ENCODE data around the gene SOCS2. TPM values are rescaled to one million over a fixed set of nuclear protein-coding genes. Genes with fewer than 3 reads are reported as not detected.
"Not testable (repeated sequence)": the region's sequence is repeated elsewhere in the genome, so short reads cannot be mapped to it uniquely, and the experiment has no call there.

SOCS2 gene
- polyA plus RNA-seq, 6 donors from 2014 or later, result 0.55 TPM; not detected in 5

GRCh38 chr12:93547778-93548177 is 24.7 kb upstream of the SOCS2 start:
- peak overlapping the region in 2 of 6 donors; percentile 40 to 85 for H3K27ac Mint-ChIP-seq
- no peak for ATAC-seq (ENCODE audit: low read depth in 2 of 2)
- H3K36me3 Mint-ChIP-seq, result peaks cover 0 to 6% of the 10 kb centered on the region in 2 donors
- H3K27me3 Mint-ChIP-seq, result peaks cover 6 to 10% (median 9%) of the 10 kb centered on the region in 3 donors
- DNase-seq, result no peak
- H3K4me1 Mint-ChIP-seq, result no peaks in the 10 kb centered on the region
- H3K4me3 Mint-ChIP-seq, result no peak overlapping the region
- H3K9me3 Mint-ChIP-seq, result no peaks in the 10 kb centered on the region

- peaks cover under 1 to 10% (median under 1%) of the 10 kb centered on the region in 3 donors for H3K27me3 Mint-ChIP-seq
- H3K4me1 Mint-ChIP-seq, result peaks cover 0 to 5% (median 0%) of the 10 kb centered on the region in 3 donors
- H3K36me3 Mint-ChIP-seq, result no peaks in the 10 kb centered on the region
- ATAC-seq (ENCODE audit: low read depth in 2 of 2), result no peak
- no peak for DNase-seq
- no peak overlapping the region for H3K4me3 Mint-ChIP-seq
- no peak overlapping the region for H3K27ac Mint-ChIP-seq
- peaks cover 0 to 4% (median 0%) of the 10 kb centered on the region in 7 donors for H3K9me3 Mint-ChIP-seq
Observed at GRCh38 chr12:93549174-93549573, 23.3 kb upstream of the SOCS2 start.

- Mint-ChIP-seq H3K9me3 (peaks cover 0 to 4% (median 0%) of the 10 kb centered on the region in 7 donors), H3K27me3 (peaks cover 0 to 10% (median 0%) of the 10 kb centered on the region in 3 donors), H3K27ac (no peak overlapping the region), H3K36me3 (no peaks in the 10 kb centered on the region), H3K4me3 (peak overlapping the region in 1 of 8 donors; percentile 64), H3K4me1 (peaks cover 0 to 5% (median 0%) of the 10 kb centered on the region in 3 donors)
- ATAC-seq (ENCODE audit: low read depth in 2 of 2) (no peak), DNase-seq (no peak)
Observed at GRCh38 chr12:93550748-93551611, 21.5 kb upstream of the SOCS2 start.

GRCh38 chr12:93552427-93552826 is 20.0 kb upstream of the SOCS2 start:
- Mint-ChIP-seq H3K27me3 (peaks cover 0 to 10% (median 0%) of the 10 kb centered on the region in 3 donors), H3K4me1 (peaks cover 0 to 5% (median 0%) of the 10 kb centered on the region in 3 donors), H3K36me3 (no peaks in the 10 kb centered on the region), H3K27ac (no peak overlapping the region), H3K4me3 (no peak overlapping the region), H3K9me3 (peaks cover 0 to 5% (median 0%) of the 10 kb centered on the region in 7 donors)
- DNase-seq (no peak), ATAC-seq (ENCODE audit: low read depth in 2 of 2) (no peak)

- H3K4me3 Mint-ChIP-seq; H3K27ac Mint-ChIP-seq; ATAC-seq (ENCODE audit: low read depth in 2 of 2); DNase-seq; H3K4me1 Mint-ChIP-seq: not testable (repeated sequence)
- Mint-ChIP-seq H3K9me3 (peaks cover 5 to 34% (median 16%) of the 10 kb centered on the region in 7 donors), H3K36me3 (peaks cover 7 to 16% of the 10 kb centered on the region in 2 donors), H3K27me3 (peaks cover 0 to 13% (median 0%) of the 10 kb centered on the region in 3 donors)
Observed at GRCh38 chr12:93557879-93558278, 14.6 kb upstream of the SOCS2 start.

- peaks cover 0 to 13% (median 0%) of the 10 kb centered on the region in 3 donors for H3K27me3 Mint-ChIP-seq
- not testable (repeated sequence) for H3K4me3 Mint-ChIP-seq; DNase-seq; ATAC-seq (ENCODE audit: low read depth in 2 of 2); H3K4me1 Mint-ChIP-seq; H3K27ac Mint-ChIP-seq
- peaks cover 5 to 32% (median 16%) of the 10 kb centered on the region in 7 donors for H3K9me3 Mint-ChIP-seq
- peaks cover 7 to 16% of the 10 kb centered on the region in 2 donors for H3K36me3 Mint-ChIP-seq
Observed at GRCh38 chr12:93558685-93559084, 13.8 kb upstream of the SOCS2 start.

- H3K27me3 Mint-ChIP-seq, result peaks cover 11 to 31% (median 23%) of the 10 kb centered on the region in 3 donors
- peak overlapping the region in 1 of 6 donors; percentile 35 for H3K27ac Mint-ChIP-seq
- H3K4me3 Mint-ChIP-seq, result no peak overlapping the region
- ATAC-seq (ENCODE audit: low read depth in 2 of 2), result no peak
- no peaks in the 10 kb centered on the region for H3K4me1 Mint-ChIP-seq
- DNase-seq, result no peak
- H3K36me3 Mint-ChIP-seq, result peaks cover under 1 to 3% of the 10 kb centered on the region in 2 donors
- H3K9me3 Mint-ChIP-seq, result peaks cover 0 to 19% (median 8%) of the 10 kb centered on the region in 7 donors
Observed at GRCh38 chr12:93563807-93564538, 8.5 kb upstream of the SOCS2 start.

GRCh38 chr12:93565760-93566159 is 6.7 kb upstream of the SOCS2 start:
- Mint-ChIP-seq H3K4me3 (no peak overlapping the region), H3K4me1 (peaks cover 0 to 3% (median 0%) of the 10 kb centered on the region in 3 donors), H3K27me3 (peaks cover 19 to 23% (median 23%) of the 10 kb centered on the region in 3 donors), H3K36me3 (no peaks in the 10 kb centered on the region), H3K9me3 (peaks cover 0 to 6% (median 0%) of the 10 kb centered on the region in 7 donors), H3K27ac (no peak overlapping the region)
- ATAC-seq (ENCODE audit: low read depth in 2 of 2) (no peak), DNase-seq (no peak)

- H3K27me3 Mint-ChIP-seq, result peaks cover 20 to 27% (median 25%) of the 10 kb centered on the region in 3 donors
- H3K36me3 Mint-ChIP-seq, result peaks cover 0 to 3% of the 10 kb centered on the region in 2 donors
- no peak for DNase-seq
- no peak overlapping the region for H3K4me3 Mint-ChIP-seq
- no peak for ATAC-seq (ENCODE audit: low read depth in 2 of 2)
- no peak overlapping the region for H3K27ac Mint-ChIP-seq
- H3K4me1 Mint-ChIP-seq, result peaks cover 2 to 4% (median 2%) of the 10 kb centered on the region in 3 donors
- H3K9me3 Mint-ChIP-seq, result no peaks in the 10 kb centered on the region
Observed at GRCh38 chr12:93567174-93567573, 5.3 kb upstream of the SOCS2 start.

- peaks cover 0 to 8% of the 10 kb centered on the region in 2 donors for H3K36me3 Mint-ChIP-seq
- ATAC-seq (ENCODE audit: low read depth in 2 of 2) (no peak), DNase-seq (no peak)
- H3K9me3 Mint-ChIP-seq, result peaks cover 0 to 2% (median 0%) of the 10 kb centered on the region in 7 donors
- no peak overlapping the region for H3K27ac Mint-ChIP-seq
- peaks cover 29 to 36% (median 34%) of the 10 kb centered on the region in 3 donors for H3K27me3 Mint-ChIP-seq
- H3K4me3 Mint-ChIP-seq, result peak overlapping the region in 6 of 8 donors; percentile 1 to 86 (median 49)
- peaks cover 11 to 13% (median 11%) of the 10 kb centered on the region in 3 donors for H3K4me1 Mint-ChIP-seq
Observed at GRCh38 chr12:93568091-93568490, 4.4 kb upstream of the SOCS2 start.

- Mint-ChIP-seq H3K27me3 (peaks cover 37 to 47% (median 44%) of the 10 kb centered on the region in 3 donors), H3K4me3 (peak overlapping the region; percentile 84 to 96 (median 92))
Observed at GRCh38 chr12:93569301-93569655, 3.2 kb upstream of the SOCS2 start.

GRCh38 chr12:93569656-93570551 is 2.6 kb upstream of the SOCS2 start:
- H3K27me3 Mint-ChIP-seq, result peaks cover 42 to 52% (median 48%) of the 10 kb centered on the region in 3 donors

More at GRCh38 chr12:93569301-93569655, 3.2 kb upstream of the SOCS2 start:
- Mint-ChIP-seq H3K27ac (no peak overlapping the region), H3K9me3 (peaks cover 0 to 2% (median 0%) of the 10 kb centered on the region in 7 donors), H3K4me1 (peaks cover 18 to 21% (median 20%) of the 10 kb centered on the region in 3 donors), H3K36me3 (peaks cover 0 to 8% of the 10 kb centered on the region in 2 donors)
- no peak for DNase-seq
- peak; percentile 6 to 10 for ATAC-seq (ENCODE audit: low read depth in 2 of 2)

More at GRCh38 chr12:93569656-93570551, 2.6 kb upstream of the SOCS2 start:
- H3K4me1 Mint-ChIP-seq, result peaks cover 21% of the 10 kb centered on the region in 3 donors
- DNase-seq (peak; percentile 58), ATAC-seq (ENCODE audit: low read depth in 2 of 2) (peak; percentile 40 to 41)
- peaks cover 0 to 8% of the 10 kb centered on the region in 2 donors for H3K36me3 Mint-ChIP-seq
- H3K4me3 Mint-ChIP-seq, result peak overlapping the region; percentile 84 to 96 (median 92)
- peaks cover 0 to 2% (median 0%) of the 10 kb centered on the region in 7 donors for H3K9me3 Mint-ChIP-seq
- no peak overlapping the region for H3K27ac Mint-ChIP-seq

Data from naive B cell (primary cell).